ENCODE results near the gene MMAA. TPM values are rescaled to one million over a fixed set of nuclear protein-coding genes. Genes with fewer than 3 reads are reported as not detected.
A peak's percentile ranks its signal among the peaks of the same experiment; 100 is the strongest.

MMAA gene
- total RNA-seq, 1 donor from 2014 or later = 2.3 TPM

- H3K36me3 ChIP-seq = no peaks in the 10 kb centered on the region
- no peaks in the 10 kb centered on the region for H3K9me3 ChIP-seq (ENCODE audit: low read depth)
- H3K4me2 ChIP-seq = no peak overlapping the region
- H3K36me3 Mint-ChIP-seq = peaks cover 10% of the 10 kb centered on the region
- H3K9ac ChIP-seq = no peak overlapping the region
- no peak overlapping the region for H2AFZ ChIP-seq (replicated peaks)
- no peaks in the 10 kb centered on the region for H3F3A ChIP-seq (ENCODE audit: low read depth)
- H3K27me3 Mint-ChIP-seq (ENCODE audit: insufficient read depth, low read depth) = no peaks in the 10 kb centered on the region
- no peak overlapping the region for H3K27ac Mint-ChIP-seq
- H3K9me3 Mint-ChIP-seq = peaks cover 3% of the 10 kb centered on the region
- H3K27ac ChIP-seq = no peak overlapping the region
- no peaks in the 10 kb centered on the region for H3K27me3 ChIP-seq
- H3K4me1 ChIP-seq = no peaks in the 10 kb centered on the region
- H4K20me1 ChIP-seq (ENCODE audit: low read depth) = no peaks in the 10 kb centered on the region
- no peaks in the 10 kb centered on the region for H3K79me2 ChIP-seq (ENCODE audit: low read depth)
- H3K4me1 Mint-ChIP-seq = no peaks in the 10 kb centered on the region
- DNase-seq (ENCODE audit: low spot score) = peak; percentile 12
- no peak overlapping the region for H3K4me3 Mint-ChIP-seq
- no peak for TF ChIP-seq CTCF (IDR thresholded peaks at IDR 0.05)
- TF ChIP-seq EZH2phosphoT487 (IDR thresholded peaks at IDR 0.05) = no peak
- no peak for TF ChIP-seq EZH2 (IDR thresholded peaks at IDR 0.05)
- H3K4me3 ChIP-seq = no peak overlapping the region
Measured at GRCh38 chr4:145663194-145663593, 44.0 kb downstream of the MMAA start.

GRCh38 chr4:145665773-145666172 lies 46.6 kb downstream of the MMAA start:
- no peaks in the 10 kb centered on the region for H3K27me3 ChIP-seq
- H3K27ac Mint-ChIP-seq = peak overlapping the region; percentile 27
- H3K79me2 ChIP-seq (ENCODE audit: low read depth) = no peaks in the 10 kb centered on the region
- H3K4me1 Mint-ChIP-seq = no peaks in the 10 kb centered on the region
- H2AFZ ChIP-seq (replicated peaks) = no peak overlapping the region
- H3K9ac ChIP-seq = no peak overlapping the region
- no peaks in the 10 kb centered on the region for H3K9me3 Mint-ChIP-seq
- H3K4me3 ChIP-seq = no peak overlapping the region
- H3K27ac ChIP-seq = no peak overlapping the region
- no peak for DNase-seq (ENCODE audit: low spot score)
- H3K36me3 Mint-ChIP-seq = peaks cover 3% of the 10 kb centered on the region
- no peak for TF ChIP-seq EZH2phosphoT487 (IDR thresholded peaks at IDR 0.05)
- TF ChIP-seq EZH2 (IDR thresholded peaks at IDR 0.05) = no peak
- no peak for TF ChIP-seq CTCF (IDR thresholded peaks at IDR 0.05)
- H3K4me3 Mint-ChIP-seq = no peak overlapping the region
- H3K4me1 ChIP-seq = no peaks in the 10 kb centered on the region
- H4K20me1 ChIP-seq (ENCODE audit: low read depth) = no peaks in the 10 kb centered on the region
- H3K27me3 Mint-ChIP-seq (ENCODE audit: insufficient read depth, low read depth) = no peaks in the 10 kb centered on the region
- no peaks in the 10 kb centered on the region for H3F3A ChIP-seq (ENCODE audit: low read depth)
- no peaks in the 10 kb centered on the region for H3K36me3 ChIP-seq
- H3K9me3 ChIP-seq (ENCODE audit: low read depth) = no peaks in the 10 kb centered on the region
- no peak overlapping the region for H3K4me2 ChIP-seq

- no peak overlapping the region for H3K9ac ChIP-seq
- no peaks in the 10 kb centered on the region for H3K79me2 ChIP-seq (ENCODE audit: low read depth)
- H3K27ac ChIP-seq = no peak overlapping the region
- no peak for DNase-seq (ENCODE audit: low spot score)
- H3K36me3 Mint-ChIP-seq = no peaks in the 10 kb centered on the region
- peaks cover 12% of the 10 kb centered on the region for H3F3A ChIP-seq (ENCODE audit: low read depth)
- no peak overlapping the region for H3K4me2 ChIP-seq
- no peak overlapping the region for H3K27ac Mint-ChIP-seq
- no peaks in the 10 kb centered on the region for H3K27me3 ChIP-seq
- no peak overlapping the region for H3K4me3 ChIP-seq
- no peak overlapping the region for H2AFZ ChIP-seq (replicated peaks)
- no peaks in the 10 kb centered on the region for H3K27me3 Mint-ChIP-seq (ENCODE audit: insufficient read depth, low read depth)
- H3K4me3 Mint-ChIP-seq = no peak overlapping the region
- peaks cover 12% of the 10 kb centered on the region for H3K4me1 ChIP-seq
- no peaks in the 10 kb centered on the region for H4K20me1 ChIP-seq (ENCODE audit: low read depth)
- H3K4me1 Mint-ChIP-seq = peaks cover 7% of the 10 kb centered on the region
- peaks cover under 1% of the 10 kb centered on the region for H3K9me3 Mint-ChIP-seq
- H3K9me3 ChIP-seq (ENCODE audit: low read depth) = no peaks in the 10 kb centered on the region
- no peaks in the 10 kb centered on the region for H3K36me3 ChIP-seq
- TF ChIP-seq CTCF (IDR thresholded peaks at IDR 0.05) = no peak
- TF ChIP-seq EZH2phosphoT487 (IDR thresholded peaks at IDR 0.05) = no peak
- no peak for TF ChIP-seq EZH2 (IDR thresholded peaks at IDR 0.05)
Measured at GRCh38 chr4:145670422-145670821, 51.2 kb downstream of the MMAA start.
